ENCODE results near the gene RPP14. TPM values are rescaled to one million over a fixed set of nuclear protein-coding genes. Genes with fewer than 3 reads are reported as not detected.

Gene RPP14
- total RNA-seq, 1 donor from 2014 or later: 17.7 TPM

GRCh38 chr3:58329922-58330413, 23.9 kb downstream of the RPP14 start:
- Mint-ChIP-seq H3K27me3 (no peaks in the 10 kb centered on the region), H3K4me1 (peaks cover 37% of the 10 kb centered on the region), H3K9me3 (no peaks in the 10 kb centered on the region), H3K36me3 (ENCODE audit: low read depth) (peaks cover 6% of the 10 kb centered on the region), H3K4me3 (no peak overlapping the region), H3K27ac (no peak overlapping the region)
- ATAC-seq (ENCODE audit: low read depth): no peak
- intact Hi-C loops (cut with micrococcal nuclease): loop anchor here (5.0 kb wide), 1 partner anchor 37 kb away; no protein-coding TSS in a partner anchor
- ChIA-PET CTCF (interaction anchor here (1.0 kb wide), 1 partner anchor 85 kb away, joined by 3 read pairs; no protein-coding TSS in a partner anchor), POLR2A (interaction anchor here (15.4 kb wide), 1 partner anchor 23 kb away, joined by 565 read pairs; no protein-coding TSS in a partner anchor)
- no peak for DNase-seq
- TF ChIP-seq CTCF (IDR thresholded peaks at IDR 0.05): no peak

GRCh38 chr3:58331593-58332152, 25.6 kb downstream of the RPP14 start:
- Mint-ChIP-seq H3K4me3 (peak overlapping the region; percentile 78), H3K27ac (no peak overlapping the region), H3K4me1 (peaks cover 39% of the 10 kb centered on the region), H3K27me3 (no peaks in the 10 kb centered on the region), H3K9me3 (no peaks in the 10 kb centered on the region), H3K36me3 (ENCODE audit: low read depth) (peaks cover 15% of the 10 kb centered on the region)
- intact Hi-C loops (cut with micrococcal nuclease): loop anchor here (1.0 to 5.0 kb wide), 4 partner anchors 7 to 160 kb away; partner anchors contain the start of gene PDHB
- CTCF ChIA-PET: interaction anchor here (0.8 to 10.2 kb wide), 8 partner anchors 10 to 160 kb away, joined by 3 to 125 read pairs (median 4); partner anchors contain the start of genes HTD2, KCTD6, PDHB and RPP14
- ATAC-seq (ENCODE audit: low read depth): no peak
- no peak for DNase-seq
- TF ChIP-seq CTCF (IDR thresholded peaks at IDR 0.05): no peak
- POLR2A ChIA-PET: interaction anchor here (0.6 to 15.4 kb wide), 2 partner anchors 21 to 51 kb away, joined by 5 to 565 read pairs; no protein-coding TSS in a partner anchor

GRCh38 chr3:58332575-58333188, 26.6 kb downstream of the RPP14 start, which contains the start of gene PXK:
Gene PXK, plus strand, starts transcription at chr3:58332892. Its CDS starts 97 bp downstream, at chr3:58332989.
- POLR2A ChIA-PET: interaction anchor here (0.6 to 15.4 kb wide), 12 partner anchors 8 to 1550 kb away, joined by 3 to 565 read pairs (median 6); partner anchors contain the start of genes HTD2, KCTD6, RPP14 and SLMAP
- peaks cover 49% of the 10 kb centered on the region for H3K4me1 Mint-ChIP-seq
- peaks cover 19% of the 10 kb centered on the region for H3K36me3 Mint-ChIP-seq (ENCODE audit: low read depth)
- peak; percentile 84 for DNase-seq
- peak; percentile 74 for ATAC-seq (ENCODE audit: low read depth)
- no peaks in the 10 kb centered on the region for H3K27me3 Mint-ChIP-seq
- intact Hi-C loops (cut with micrococcal nuclease): loop anchor here (1.0 to 5.0 kb wide), 7 partner anchors 8 to 159 kb away; partner anchors contain the start of genes HTD2, PDHB and RPP14
- H3K27ac Mint-ChIP-seq: peak within 1 kb of the TSS; percentile 99
- H3K9me3 Mint-ChIP-seq: no peaks in the 10 kb centered on the region
- no peak for TF ChIP-seq CTCF (IDR thresholded peaks at IDR 0.05)
- CTCF ChIA-PET: interaction anchor here (0.8 to 10.2 kb wide), 11 partner anchors 11 to 159 kb away, joined by 3 to 125 read pairs (median 5); partner anchors contain the start of genes HTD2, KCTD6 and RPP14
- H3K4me3 Mint-ChIP-seq: peak within 1 kb of the TSS; percentile 100

GRCh38 chr3:58333206-58334012, 27.4 kb downstream of the RPP14 start:
- no peak for TF ChIP-seq CTCF (IDR thresholded peaks at IDR 0.05)
- Mint-ChIP-seq H3K27me3 (no peaks in the 10 kb centered on the region), H3K4me1 (peaks cover 56% of the 10 kb centered on the region), H3K9me3 (no peaks in the 10 kb centered on the region), H3K4me3 (peak overlapping the region; percentile 100), H3K36me3 (ENCODE audit: low read depth) (peaks cover 19% of the 10 kb centered on the region), H3K27ac (peak overlapping the region; percentile 99)
- intact Hi-C loops (cut with micrococcal nuclease): loop anchor here (1.0 to 5.0 kb wide), 5 partner anchors 17 to 81 kb away; partner anchors contain the start of genes HTD2 and RPP14
- CTCF ChIA-PET: interaction anchor here (0.8 to 10.2 kb wide), 17 partner anchors 11 to 160 kb away, joined by 3 to 125 read pairs (median 5); partner anchors contain the start of genes HTD2 and RPP14
- ATAC-seq (ENCODE audit: low read depth): peak; percentile 56
- DNase-seq: peak; percentile 42
- POLR2A ChIA-PET: interaction anchor here (0.6 to 15.4 kb wide), 19 partner anchors 9 to 1551 kb away, joined by 3 to 565 read pairs (median 5); partner anchors contain the start of genes HTD2, KCTD6, RPP14 and SLMAP

Measured in activated B cell treated with CpG ODN at 0.5 μM for 24 hours (primary cell).